HepG2 (cell line): ENCODE measurements around the gene CNTNAP1. TPM values are rescaled to one million over a fixed set of nuclear protein-coding genes. Genes with fewer than 3 reads are reported as not detected.

Experiments used
- BORCS8-MEF2B ChIP-seq: sonication (generic); formaldehyde crosslinking; IDR thresholded peaks from 2 replicates; pipeline ENCODE4 v1.8.0; 2022; ENCODE audit warnings: mild to moderate bottlenecking, missing genetic modification reagents
- CREB3 ChIP-seq: sonication (generic); formaldehyde crosslinking; IDR thresholded peaks from 2 replicates; pipeline ENCODE4 v1.5.0; 2020; ENCODE audit warnings: missing genetic modification reagents
- CSRNP1 ChIP-seq: sonication (generic); formaldehyde crosslinking; IDR thresholded peaks from 2 replicates; pipeline ENCODE4 v1.8.1; 2023; ENCODE audit warnings: mild to moderate bottlenecking, missing genetic modification reagents
- EEA1 ChIP-seq: sonication (generic); formaldehyde crosslinking; IDR thresholded peaks from 2 replicates; pipeline ENCODE4 v1.5.1; 2020; ENCODE audit warnings: mild to moderate bottlenecking, missing genetic modification reagents, borderline replicate concordance
- FIP1L1 ChIP-seq: fragments of 200-400 bp; formaldehyde crosslinking; IDR thresholded peaks from 2 replicates; pipeline ENCODE4 v1.6.1; 2018; ENCODE audit warnings: low read depth, mild to moderate bottlenecking, low read length, moderate library complexity, borderline replicate concordance; ENCODE audit not compliant: insufficient read depth
- HMGA1 ChIP-seq: sonication (generic); formaldehyde crosslinking; conservative IDR thresholded peaks from 2 replicates; pipeline ENCODE4 v1.4.0; 2020; ENCODE audit warnings: missing genetic modification reagents
- HOMEZ ChIP-seq: IDR thresholded peaks from 2 replicates; pipeline ENCODE4 v1.6.1; 2016; ENCODE audit warnings: low read depth
- KDM4B ChIP-seq: sonication (generic); formaldehyde crosslinking; IDR thresholded peaks from 2 replicates; pipeline ENCODE4 v1.4.0; 2020; ENCODE audit warnings: missing genetic modification reagents
- MED13 ChIP-seq: sonication (generic); formaldehyde crosslinking; IDR thresholded peaks from 2 replicates; pipeline ENCODE4 v1.5.0; 2020; ENCODE audit warnings: missing genetic modification reagents
- NFYC ChIP-seq: IDR thresholded peaks from 2 replicates; pipeline ENCODE4 v1.6.1; 2016; ENCODE audit warnings: missing genetic modification reagents, missing compliant biosample characterization
- NONO ChIP-seq, 2 experiments: fragments of 450-650 bp in 1 of 2; sonication (generic) in 1 of 2; formaldehyde crosslinking in 1 of 2; IDR thresholded peaks in 1 of 2; conservative IDR thresholded peaks in 1 of 2; 2 replicates each; pipeline versions ENCODE4 v1.6.1 to v1.8.0; 2017 to 2022; ENCODE audit warnings: mild to moderate bottlenecking in 1 of 2, missing genetic modification reagents in 1 of 2, moderate library complexity in 1 of 2
- PAX8 ChIP-seq: sonication (generic); formaldehyde crosslinking; IDR thresholded peaks from 2 replicates; pipeline ENCODE4 v1.8.0; 2022; ENCODE audit warnings: mild to moderate bottlenecking, missing genetic modification reagents, borderline replicate concordance
- POLR2AphosphoS5 ChIP-seq: IDR thresholded peaks from 2 replicates; pipeline ENCODE4 v1.6.1; 2012; ENCODE audit warnings: low read depth, low read length
- SALL1 ChIP-seq: sonication (generic); formaldehyde crosslinking; IDR thresholded peaks from 2 replicates; pipeline ENCODE4 v1.8.0; 2022; ENCODE audit warnings: mild to moderate bottlenecking, missing genetic modification reagents
- SNAI1 ChIP-seq: sonication (generic); formaldehyde crosslinking; IDR thresholded peaks from 2 replicates; pipeline ENCODE4 v1.5.0; 2020; ENCODE audit warnings: mild to moderate bottlenecking, missing genetic modification reagents, borderline replicate concordance
- YEATS4 ChIP-seq: sonication (generic); formaldehyde crosslinking; IDR thresholded peaks from 2 replicates; pipeline ENCODE4 v1.4.0; 2020; ENCODE audit warnings: missing genetic modification reagents, borderline replicate concordance
- ZMYM2 ChIP-seq: sonication (generic); formaldehyde crosslinking; IDR thresholded peaks from 2 replicates; pipeline ENCODE4 v1.8.0; 2022; ENCODE audit warnings: mild to moderate bottlenecking, missing genetic modification reagents
- ZNF382 ChIP-seq: sonication (generic); formaldehyde crosslinking; IDR thresholded peaks from 2 replicates; pipeline ENCODE4 v1.5.0; 2020; ENCODE audit warnings: missing genetic modification reagents, mild to moderate bottlenecking, borderline replicate concordance
- ZNF512B ChIP-seq: sonication (generic); formaldehyde crosslinking; IDR thresholded peaks from 2 replicates; pipeline ENCODE4 v1.5.1; 2020; ENCODE audit warnings: missing genetic modification reagents, mild to moderate bottlenecking, borderline replicate concordance
- ZNF563 ChIP-seq: sonication (generic); formaldehyde crosslinking; IDR thresholded peaks from 2 replicates; pipeline ENCODE4 v1.8.0; 2022; ENCODE audit warnings: mild to moderate bottlenecking, moderate library complexity, missing genetic modification reagents
- ZNF616 ChIP-seq: sonication (generic); formaldehyde crosslinking; IDR thresholded peaks from 2 replicates; pipeline ENCODE4 v1.5.0; 2020; ENCODE audit warnings: low read depth, mild to moderate bottlenecking, missing genetic modification reagents
- ZNF788 ChIP-seq: sonication (generic); formaldehyde crosslinking; IDR thresholded peaks from 2 replicates; pipeline ENCODE4 v1.5.0; 2020; ENCODE audit warnings: mild to moderate bottlenecking, missing genetic modification reagents, borderline replicate concordance
- polyA plus RNA-seq, 8 experiments: library from polyadenylated mRNA; depleted of rRNA in 3 of 8; stranded (reverse) in 7 of 8; unstranded in 1 of 8; fragments of >200 nt; fragmentation: Illumina TruSeq in 4 of 8; extraction: Trizol in 4 of 8; gene quantifications; 2 replicates each; pipeline versions ENCODE4 v1.2.1 to v1.2.3, GENCODE V29; 2011 to 2016; ENCODE audit warnings: low read depth in 4 of 8, missing spikeins in 1 of 8, mixed read lengths in 1 of 8; ENCODE audit not compliant: insufficient read depth in 1 of 8
- total RNA-seq, 5 experiments: library from RNA; depleted of rRNA; stranded (reverse); fragments of >200 nt; fragmentation: Illumina TruSeq; extraction: Trizol; gene quantifications; 2 replicates each; pipeline ENCODE4 v1.2.3, GENCODE V29; 2016; ENCODE audit warnings: low read depth in 1 of 5

CNTNAP1 gene
- total and polyA plus RNA-seq, 2 of the 13 experiments (the other 11 are each of a cell fraction or from before 2014, with no cell fraction given): 4.5 to 7.7 TPM

- TF ChIP-seq NONO (IDR thresholded peaks at IDR 0.05): no peak
- TF ChIP-seq NONO (CRISPR knock-in tag; conservative IDR thresholded peaks at IDR 0.05): peak; percentile 85
- no peak for TF ChIP-seq HMGA1 (CRISPR knock-in tag)
- TF ChIP-seq ZNF616 (CRISPR knock-in tag): 0 out of 2 replicates have a peak, but pooled peaks have one; percentile 62
- peak; percentile 97; the same call in 1 of the 2 replicates for TF ChIP-seq CREB3 (CRISPR knock-in tag)
- peak; percentile 96 for TF ChIP-seq SALL1 (CRISPR knock-in tag)
- TF ChIP-seq ZMYM2 (CRISPR knock-in tag): peak; percentile 72; the same call in 1 of the 2 replicates
- no peak for TF ChIP-seq SNAI1 (CRISPR knock-in tag)
- no peak for TF ChIP-seq EEA1 (CRISPR knock-in tag)
- peak; percentile 92 for TF ChIP-seq YEATS4 (CRISPR knock-in tag)
- peak; percentile 88; the same call in 1 of the 2 replicates for TF ChIP-seq ZNF563 (CRISPR knock-in tag)
- no peak for TF ChIP-seq ZNF382 (CRISPR knock-in tag)
- TF ChIP-seq PAX8 (CRISPR knock-in tag): no peak
- TF ChIP-seq POLR2AphosphoS5: peak; percentile 88
- TF ChIP-seq MED13 (CRISPR knock-in tag): no peak; the same call in 1 of the 2 replicates
- TF ChIP-seq NFYC: no peak
- no peak for TF ChIP-seq HOMEZ (CRISPR knock-in tag)
- TF ChIP-seq ZNF512B (CRISPR knock-in tag): no peak
- peak; percentile 96 for TF ChIP-seq ZNF788 (CRISPR knock-in tag)
- TF ChIP-seq CSRNP1 (CRISPR knock-in tag): peak; percentile 98
- TF ChIP-seq FIP1L1: 0 out of 2 replicates have a peak, but pooled peaks have one; percentile 47
- TF ChIP-seq KDM4B (CRISPR knock-in tag): peak; percentile 13; the same call in 1 of the 2 replicates
- TF ChIP-seq BORCS8-MEF2B (CRISPR knock-in tag): peak; percentile 98
Measured at GRCh38 chr17:42744806-42745617, 62.7 kb downstream of the CNTNAP1 start, which contains the start of gene EZH1 (continued).
